Endometrial microvascular endothelial cells (primary cell): ENCODE measurements around the gene PFKFB4. TPM values are rescaled to one million over a fixed set of nuclear protein-coding genes. Genes with fewer than 3 reads are reported as not detected.

Experiments used
- in situ Hi-C: cut with HindIII; loops from 2 replicates; pipeline ENCODE4 v1.10.0; 2017; ENCODE audit warnings: low sequenced_read_pairs, low pct_unique_long_range_greater_than_20kb; ENCODE audit errors: inconsistent ontology term
- total RNA-seq: library from RNA; depleted of rRNA; stranded (reverse); fragments of >200 nt; gene quantifications from one replicate; pipeline ENCODE4 v1.2.3, GENCODE V29; 2015; ENCODE audit errors: inconsistent ontology term

Gene PFKFB4
- total RNA-seq, 1 donor from 2014 or later = 3.3 TPM

DNA sequence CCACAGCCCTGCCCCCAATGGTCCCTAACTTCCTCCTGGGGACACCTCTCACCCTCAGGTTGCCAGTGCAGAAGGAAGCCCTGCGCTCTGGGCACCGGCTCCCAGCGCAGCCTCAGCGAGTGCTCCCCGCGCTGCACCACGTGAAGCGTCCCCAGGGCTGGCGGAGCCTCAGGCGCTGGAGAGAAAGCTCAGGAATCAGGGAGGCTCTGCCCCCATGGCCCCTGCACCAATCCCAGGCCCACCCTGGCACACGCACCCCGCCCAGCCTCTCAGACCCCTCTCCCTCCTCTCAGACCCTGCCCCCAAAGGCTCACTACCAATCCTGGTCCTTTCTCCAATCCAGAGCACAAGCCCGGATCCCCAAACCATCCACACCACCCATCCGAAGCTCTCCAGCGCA, 31.6 kb upstream of the PFKFB4 start:
- in situ Hi-C loops = no loop called here

DNA sequence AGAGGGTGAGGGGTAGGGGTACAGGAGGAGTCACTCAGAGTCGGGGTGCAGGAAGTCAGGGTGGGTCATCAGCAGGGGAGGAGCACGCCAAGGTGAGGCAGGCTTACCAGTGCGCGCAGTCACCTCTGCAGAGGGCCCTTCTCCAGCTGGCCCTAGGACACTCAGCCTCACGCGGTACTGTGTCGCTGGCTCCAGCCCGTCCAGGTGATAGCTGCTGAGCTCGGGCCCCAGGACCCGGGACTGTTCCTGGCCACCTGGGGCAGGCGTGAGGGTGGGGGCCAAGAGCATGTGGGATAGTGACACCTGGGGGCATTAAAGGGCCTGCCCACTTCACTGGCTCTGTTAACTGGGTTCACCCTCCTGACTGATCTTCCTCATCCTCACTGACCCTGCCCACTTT, 31.1 kb upstream of the PFKFB4 start:
- in situ Hi-C loops = no loop called here

DNA sequence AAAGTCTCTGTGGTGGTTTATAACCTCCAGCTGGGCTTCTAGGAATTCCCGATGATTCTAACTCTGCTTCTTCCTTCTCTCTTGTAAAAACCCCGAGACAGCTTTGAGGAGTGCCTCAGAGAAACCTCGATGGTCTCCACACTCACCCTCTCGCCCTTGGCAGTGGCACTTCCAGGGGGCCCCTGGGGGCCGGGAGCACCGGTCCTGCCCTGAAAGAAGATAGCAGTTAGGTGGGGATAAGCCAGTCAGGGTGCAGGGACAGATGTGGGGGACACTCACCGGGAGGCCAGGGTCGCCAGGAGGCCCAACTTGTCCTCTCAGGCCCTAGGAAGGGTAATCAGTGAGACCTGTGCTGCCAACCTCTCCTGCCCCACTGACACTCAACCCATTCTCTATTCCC, 28.8 kb upstream of the PFKFB4 start:
- in situ Hi-C loops = no loop called here

DNA sequence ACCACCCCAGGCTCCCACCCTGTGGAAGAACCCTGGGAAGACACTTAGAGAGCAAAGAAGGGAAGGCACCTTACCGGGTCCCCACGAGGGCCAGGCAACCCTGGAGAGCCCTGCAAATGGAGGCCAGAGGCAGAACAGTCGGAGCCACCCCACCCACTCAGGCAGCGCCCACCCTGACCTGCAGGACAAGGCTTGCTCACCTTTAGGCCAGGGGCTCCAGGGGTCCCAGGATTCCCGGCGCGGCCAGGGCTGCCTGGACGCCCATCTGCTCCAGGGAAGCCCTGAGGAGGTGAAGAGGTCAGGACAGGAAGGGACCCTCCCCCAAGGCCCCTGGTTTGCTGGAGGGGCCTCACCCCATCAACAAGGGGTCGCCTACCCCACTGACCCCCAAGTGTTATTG, 28.2 kb upstream of the PFKFB4 start:
- in situ Hi-C loops = no loop called here

DNA sequence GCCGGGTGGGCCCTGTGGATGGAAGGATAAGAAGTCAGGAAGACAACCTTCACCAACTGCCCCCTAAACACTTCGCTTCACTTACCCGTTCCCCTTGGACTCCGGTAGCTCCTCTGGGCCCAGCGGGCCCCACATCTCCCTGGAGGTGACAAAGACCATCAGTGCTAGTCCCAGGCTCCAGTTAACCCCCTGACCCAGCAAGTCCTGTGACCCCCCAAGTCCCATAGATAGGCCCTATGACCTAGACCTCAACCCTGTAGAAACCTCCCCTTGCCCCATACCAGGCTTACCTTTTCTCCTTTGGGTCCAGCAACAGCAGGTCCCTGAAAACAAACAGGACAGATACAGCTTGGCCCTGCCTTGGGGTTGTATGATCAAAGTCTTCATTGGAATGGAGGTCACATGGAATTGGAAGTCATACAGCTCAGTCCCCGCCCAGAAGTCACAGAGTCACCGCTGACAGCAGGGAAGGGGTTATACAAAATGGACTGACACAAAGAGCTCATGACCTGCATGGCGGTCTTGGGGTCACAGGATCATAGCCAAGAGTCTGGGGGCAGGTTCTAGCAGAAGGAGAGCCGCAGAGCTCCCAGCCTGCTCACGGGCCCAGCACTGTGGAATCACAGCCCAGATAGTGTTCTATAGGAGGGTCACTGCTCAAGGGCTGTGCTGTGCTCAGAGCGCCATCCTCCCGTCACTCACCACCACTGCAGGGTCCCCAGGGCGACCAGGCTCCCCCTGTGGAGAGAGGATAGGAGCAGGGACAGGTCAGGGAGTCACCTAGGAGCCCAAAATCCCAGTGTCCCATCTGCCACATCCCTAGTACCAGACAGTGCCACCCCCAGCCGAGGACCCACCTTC, 25.2 kb upstream of the PFKFB4 start:
- in situ Hi-C loops = no loop called here

DNA sequence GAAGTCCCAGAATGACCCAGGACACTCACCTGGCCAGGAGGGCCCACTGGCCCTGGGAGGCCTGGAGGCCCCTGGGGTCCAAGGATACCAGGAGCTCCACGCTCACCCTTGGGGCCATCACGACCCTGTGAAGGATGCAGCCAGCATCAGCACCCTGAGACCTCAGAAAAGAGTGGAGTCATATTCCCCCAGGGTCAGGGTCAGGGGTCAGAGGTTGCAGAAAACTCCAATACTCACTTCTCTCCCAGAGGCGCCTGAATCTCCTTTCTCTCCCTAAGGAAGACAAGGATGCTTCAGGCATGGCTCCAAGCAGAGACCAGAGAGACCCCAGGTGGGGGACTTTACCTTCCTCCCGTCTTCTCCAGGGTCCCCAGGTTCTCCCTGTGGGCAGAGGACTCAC, 20.0 kb upstream of the PFKFB4 start:
- in situ Hi-C loops = no loop called here

DNA sequence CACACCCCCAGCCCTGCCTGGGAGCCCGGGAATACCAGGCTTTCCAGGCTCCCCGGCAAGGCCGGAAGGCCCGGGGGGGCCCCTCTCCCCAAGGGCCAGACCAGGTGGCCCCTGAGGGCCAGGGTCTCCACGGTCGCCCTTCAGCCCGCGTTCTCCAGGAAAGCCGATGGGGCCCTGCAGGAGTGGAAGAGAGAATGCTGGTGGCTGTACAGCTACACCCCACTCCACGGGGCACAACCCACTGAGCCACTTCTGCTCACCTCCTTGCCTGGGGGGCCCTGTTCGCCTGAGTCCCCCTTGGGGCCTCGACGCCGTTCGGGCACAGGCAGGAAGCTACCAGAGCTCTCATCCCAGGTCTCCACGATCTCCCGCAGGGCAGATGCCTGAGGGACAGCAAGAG, 18.8 kb upstream of the PFKFB4 start:
- in situ Hi-C loops = no loop called here

DNA sequence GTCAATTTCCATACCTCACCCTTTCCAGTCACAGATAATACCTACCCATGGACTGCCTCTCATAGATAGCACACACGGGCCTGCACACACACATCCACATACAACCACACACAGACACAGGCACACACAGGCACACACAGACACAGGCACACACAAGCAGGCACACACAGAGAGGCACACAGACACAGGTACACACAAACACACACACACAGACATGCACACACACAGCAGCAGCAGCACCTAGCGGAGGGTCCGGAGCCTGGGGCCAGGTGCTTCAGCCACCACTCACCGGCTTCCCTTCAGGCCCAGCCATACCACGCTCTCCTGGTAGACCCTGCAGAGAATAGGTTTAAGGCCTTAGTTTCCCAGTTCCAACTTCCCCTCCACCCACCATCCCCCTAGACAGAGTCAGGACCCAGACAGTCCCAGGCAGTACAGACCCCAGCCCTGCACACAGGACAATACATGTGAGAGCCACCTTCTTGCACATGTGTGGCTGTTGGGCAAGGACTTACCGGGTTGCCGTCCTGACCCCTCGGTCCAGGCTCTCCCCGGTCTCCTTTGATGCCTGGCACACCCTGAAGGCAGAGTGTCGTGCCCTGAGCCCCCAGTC, 17.5 kb upstream of the PFKFB4 start:
- in situ Hi-C loops = no loop called here

DNA sequence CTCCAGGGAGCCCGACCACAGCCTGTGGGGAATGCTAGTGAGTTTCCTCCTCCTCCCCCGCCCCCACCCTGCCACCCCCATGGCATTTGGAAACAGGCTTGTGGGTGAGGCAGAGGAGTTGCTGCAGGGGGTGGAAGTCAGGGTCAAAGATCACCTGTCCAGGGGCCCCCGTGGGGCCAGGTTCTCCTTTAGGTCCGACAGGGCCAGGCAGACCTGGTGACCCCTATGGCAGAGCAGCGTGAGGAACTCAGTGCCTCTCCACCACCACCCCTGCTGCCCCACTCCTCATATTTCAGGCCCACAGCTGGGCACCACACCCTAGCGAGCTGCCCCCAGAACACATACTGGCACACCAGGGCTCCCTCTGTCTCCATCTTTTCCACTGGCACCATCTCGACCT, 15.9 kb upstream of the PFKFB4 start:
- in situ Hi-C loops = no loop called here

DNA sequence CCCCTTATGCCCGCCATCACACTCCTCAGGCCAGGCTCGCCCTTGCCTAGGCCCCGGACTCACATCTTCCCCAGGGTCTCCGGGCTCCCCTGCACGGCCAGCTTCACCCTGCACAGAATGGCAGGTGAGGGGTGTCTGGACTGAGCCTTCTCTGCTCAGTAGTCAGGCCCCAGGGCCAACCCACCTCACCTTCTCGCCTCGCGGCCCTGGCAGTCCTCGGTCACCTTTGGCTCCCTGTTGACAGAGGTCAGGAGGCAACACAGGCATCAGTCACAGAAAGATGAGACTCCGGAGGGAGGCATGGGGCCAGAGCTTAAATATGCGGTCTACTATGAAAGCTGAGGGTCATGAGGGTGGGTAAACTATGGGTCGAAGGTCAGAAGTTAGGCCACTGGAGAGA, 15.3 kb upstream of the PFKFB4 start:
- in situ Hi-C loops = no loop called here

DNA sequence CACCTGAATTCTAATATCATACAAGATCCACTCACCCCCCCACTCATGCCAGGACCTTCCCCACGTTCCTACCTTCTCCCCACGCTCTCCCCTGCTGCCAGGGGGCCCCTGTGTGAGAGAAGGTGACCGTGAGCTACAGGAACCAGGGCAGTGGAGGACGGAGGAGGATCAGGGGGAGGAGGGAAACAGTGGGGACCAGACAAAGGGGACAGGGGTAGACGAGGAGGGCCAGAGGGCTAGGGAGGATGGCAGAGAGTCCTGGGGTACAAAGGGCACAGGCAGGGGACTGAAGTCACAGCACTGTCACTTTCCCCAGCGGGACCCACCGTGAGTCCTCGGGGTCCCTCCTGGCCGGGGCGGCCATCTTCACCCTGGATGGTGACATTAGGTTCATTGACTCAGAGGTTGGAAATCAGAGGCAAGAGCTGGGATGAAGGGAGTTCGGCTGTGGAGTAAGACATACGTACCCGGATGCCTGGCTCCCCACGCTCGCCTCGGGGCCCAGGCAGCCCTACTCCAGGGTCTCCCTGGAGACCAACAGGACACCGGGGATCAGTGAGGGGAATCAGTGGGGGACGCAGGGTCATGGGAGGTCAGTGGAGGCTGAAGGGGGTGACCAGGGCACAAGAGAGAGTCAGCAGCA, 13.3 kb upstream of the PFKFB4 start:
- in situ Hi-C loops = no loop called here

DNA sequence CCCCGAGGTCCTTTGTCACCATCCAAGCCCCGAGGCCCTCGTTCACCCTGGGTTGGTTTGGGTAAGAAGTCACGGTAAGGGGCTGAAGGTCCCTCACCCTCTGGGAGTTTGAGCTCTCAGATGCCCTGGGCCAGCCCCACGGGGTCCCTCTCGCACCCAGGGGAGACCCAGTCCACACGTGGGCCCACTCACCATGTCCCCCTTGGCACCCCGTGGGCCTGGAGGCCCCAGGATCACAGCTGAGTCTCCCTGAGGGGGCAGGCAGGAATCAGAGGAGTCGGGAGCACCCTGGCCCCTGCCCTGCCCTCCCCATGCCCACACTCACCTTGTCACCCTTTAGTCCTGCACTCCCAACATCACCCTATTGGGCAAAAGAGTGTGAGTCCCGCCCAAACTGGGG, 12.8 kb upstream of the PFKFB4 start:
- in situ Hi-C loops = no loop called here

DNA sequence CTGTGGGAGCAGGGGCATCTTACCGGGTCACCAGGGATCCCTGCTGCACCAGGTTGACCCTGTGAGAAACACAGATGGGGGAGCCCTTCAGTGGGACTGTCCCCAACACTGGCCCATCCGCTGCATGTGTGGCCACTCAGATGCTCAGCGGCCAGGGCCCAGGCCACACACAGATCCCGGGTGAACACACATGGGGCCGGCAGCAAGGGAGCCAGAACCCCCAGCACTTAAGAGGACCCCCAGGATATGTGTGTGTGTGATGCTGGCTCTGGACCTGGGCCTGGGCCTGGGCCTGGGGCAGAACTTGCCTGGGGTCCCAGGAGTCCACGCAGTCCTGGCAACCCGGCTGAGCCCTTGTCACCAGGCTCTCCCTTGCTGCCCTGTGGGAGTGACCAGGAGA, 11.9 kb upstream of the PFKFB4 start:
- in situ Hi-C loops = no loop called here

DNA sequence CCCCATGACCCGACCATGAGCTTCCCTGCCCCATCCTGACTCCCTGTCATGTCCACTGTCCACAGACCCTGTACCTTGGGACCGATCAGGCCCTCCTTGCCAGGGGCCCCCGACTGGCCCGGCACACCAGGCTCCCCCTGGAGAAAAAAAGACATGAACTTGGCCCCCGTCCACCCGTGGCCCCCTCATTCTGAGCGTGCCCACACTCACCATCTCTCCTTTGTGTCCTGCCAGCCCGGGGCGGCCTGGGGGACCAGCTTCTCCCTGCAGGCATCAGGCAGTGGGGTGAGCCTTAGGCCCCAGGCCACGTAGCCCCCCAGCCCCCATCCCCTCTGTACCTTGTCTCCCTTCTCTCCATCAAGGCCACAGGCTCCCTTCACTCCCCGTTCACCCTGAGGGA, 10.9 kb upstream of the PFKFB4 start:
- in situ Hi-C loops = no loop called here

DNA sequence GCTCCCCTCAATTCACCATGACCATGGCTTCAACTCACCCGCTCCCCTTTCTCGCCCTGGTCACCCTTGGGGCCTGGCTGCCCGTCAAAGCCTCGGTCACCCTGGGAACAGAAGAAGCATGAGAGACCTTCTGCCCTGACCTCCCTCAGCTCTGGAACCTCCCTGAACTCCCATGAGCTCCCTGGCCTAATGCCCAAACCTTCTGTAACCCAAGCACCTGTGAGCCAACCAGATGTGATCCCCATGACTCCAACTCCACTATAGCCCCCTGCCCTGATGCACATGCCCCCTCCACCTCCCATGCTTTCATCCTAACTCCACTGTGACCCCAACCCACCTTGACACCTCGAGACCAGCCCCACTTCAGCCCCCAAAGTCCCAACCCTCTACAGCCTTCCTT, 10.5 kb upstream of the PFKFB4 start:
- in situ Hi-C loops = no loop called here

DNA sequence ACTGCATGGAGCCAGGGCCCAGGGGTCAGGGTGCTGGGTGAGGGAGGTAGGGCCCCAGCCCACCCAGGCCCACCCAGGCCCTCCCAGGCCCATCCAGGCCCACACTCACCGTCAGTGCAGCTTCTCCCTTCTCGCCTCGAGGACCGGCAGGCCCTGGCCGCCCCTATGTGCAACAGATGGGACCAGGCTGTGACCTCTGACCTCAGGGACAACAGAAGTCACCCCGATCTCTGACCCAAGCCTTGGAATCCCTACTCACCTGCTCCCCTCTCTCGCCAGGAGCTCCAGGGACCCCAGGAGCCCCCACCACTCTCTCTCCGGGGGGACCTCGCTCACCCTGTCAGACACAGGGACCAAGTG, 9.8 kb upstream of the PFKFB4 start:
- in situ Hi-C loops = no loop called here

DNA sequence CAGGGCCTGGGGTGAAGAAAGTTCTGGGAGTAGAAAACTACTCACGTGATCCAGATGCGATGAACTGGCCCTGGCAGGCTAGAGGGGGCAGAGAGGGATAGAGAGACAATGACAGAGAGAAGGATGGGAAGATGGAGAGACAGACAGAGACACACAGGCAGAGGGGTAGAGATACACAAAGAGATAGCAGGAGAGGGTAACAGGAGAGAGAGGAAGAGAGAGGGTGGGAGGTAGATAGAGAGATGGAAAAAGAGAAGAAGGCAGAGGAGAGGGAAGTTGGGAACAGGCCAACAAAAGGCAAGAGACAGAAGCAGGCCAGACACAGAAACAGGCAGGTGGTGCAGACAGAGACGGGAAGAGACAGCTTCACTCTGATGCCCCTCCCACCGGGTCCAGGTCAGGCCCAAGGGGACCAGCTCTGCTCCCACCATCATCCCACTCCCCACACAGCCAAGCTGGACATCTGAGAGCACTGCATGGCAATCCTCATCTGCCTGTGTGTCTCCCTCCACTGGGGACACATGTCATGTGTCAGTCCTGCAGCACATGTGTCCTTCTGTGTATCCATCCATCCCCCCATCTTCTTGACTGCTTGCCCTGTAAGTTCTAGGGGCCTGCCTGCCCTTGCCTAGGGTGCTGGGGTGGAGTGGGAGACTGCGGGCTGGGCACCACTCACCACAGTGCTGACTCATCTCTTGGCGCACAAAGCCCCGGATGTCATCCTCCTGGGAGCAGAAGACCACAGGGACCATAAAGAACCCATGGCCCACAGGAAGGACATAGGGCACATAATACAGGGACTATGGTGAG, 9.2 kb upstream of the PFKFB4 start:
- in situ Hi-C loops = no loop called here

DNA sequence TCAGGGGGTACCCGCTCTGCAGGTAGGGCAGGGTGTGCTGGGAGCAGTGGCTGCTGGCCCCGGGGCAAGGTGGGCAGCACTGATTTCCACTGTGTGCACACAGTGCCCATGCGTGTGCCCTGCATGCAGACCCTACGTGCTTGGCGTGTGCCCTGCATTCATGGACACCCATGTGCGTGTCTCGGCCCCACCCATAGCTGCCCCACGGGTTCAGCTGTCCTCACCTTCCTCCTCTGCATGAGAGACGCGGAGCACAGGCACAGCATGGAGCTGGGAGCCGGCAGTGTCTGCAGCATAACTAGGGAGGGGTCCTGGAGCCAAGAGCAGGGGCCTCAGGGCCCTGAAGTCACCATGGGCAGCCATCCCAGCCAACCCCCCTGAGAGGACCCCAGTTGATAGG, 8.6 kb upstream of the PFKFB4 start:
- in situ Hi-C loops = no loop called here

DNA sequence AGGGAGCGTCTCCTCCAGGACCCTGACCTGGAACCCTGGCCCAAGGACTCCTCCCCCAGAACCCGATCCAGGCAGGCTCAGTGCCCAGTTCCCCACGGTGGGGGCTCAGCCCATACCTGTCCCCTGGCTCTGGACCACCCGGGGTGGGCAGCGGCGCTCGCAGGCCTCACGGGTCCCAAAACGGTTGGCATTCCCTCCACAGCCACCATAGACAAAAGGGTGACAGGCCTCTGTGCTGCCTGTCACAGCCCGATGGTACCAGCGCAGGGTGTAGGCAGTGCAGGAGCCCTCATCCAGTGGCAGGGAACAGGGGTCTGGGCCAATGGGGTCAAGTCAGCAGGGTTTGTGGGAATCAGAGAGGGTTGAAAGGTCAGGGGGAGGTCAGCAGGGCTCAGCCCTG, 8.1 kb upstream of the PFKFB4 start:
- in situ Hi-C loops = no loop called here

DNA sequence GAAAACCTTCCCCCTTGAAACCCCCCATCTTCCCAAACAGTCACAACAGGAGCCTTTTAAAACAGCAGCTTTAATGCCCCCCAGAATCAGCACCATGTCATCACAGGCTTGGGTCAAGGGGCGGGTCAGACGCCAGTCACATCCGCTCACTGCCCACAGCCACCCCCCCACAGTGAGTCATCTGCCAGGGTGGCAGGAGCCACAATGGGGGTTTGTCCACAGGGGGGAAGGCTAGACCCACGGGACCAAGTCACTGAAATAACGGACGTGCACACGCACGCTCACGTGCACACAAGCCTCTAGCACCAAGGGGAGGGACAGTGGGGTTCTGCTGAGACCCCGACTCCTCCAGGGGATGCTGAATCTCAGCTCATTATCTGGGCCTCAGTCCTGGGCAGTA, 7.4 kb upstream of the PFKFB4 start:
- in situ Hi-C loops = no loop called here
